Body of pancreas (tissue), 4 donors: ENCODE data around the gene IER5L. TPM values are rescaled to one million over a fixed set of nuclear protein-coding genes. Genes with fewer than 3 reads are reported as not detected.
A peak's percentile ranks its signal among the peaks of the same experiment; 100 is the strongest.
"Not testable (repeated sequence)": the region's sequence is repeated elsewhere in the genome, so short reads cannot be mapped to it uniquely, and the experiment has no call there.

Experiments used
- ATAC-seq: fragments of 150-250 bp; one replicate; pipeline ENCODE4 v1.9.1; 2016
- DNase-seq, 4 donors: peaks; one replicate each; pipeline ENCODE4 v3.0.0-alpha.2; 2019
- H3K27ac ChIP-seq, 4 donors: fragments of 200-600 bp; sonication (generic); 1 replicate in 3 of 4; 2 replicates in 1 of 4; pipeline versions ENCODE4 v1.5.1 to v1.6.1; 2016 to 2019; ENCODE audit warnings: mild to moderate bottlenecking in 1 of 4, mixed read lengths in 1 of 4, moderate library complexity in 1 of 4
- H3K27me3 ChIP-seq, 2 donors: fragments of 200-600 bp; sonication (generic); one replicate each; pipeline ENCODE4 v1.6.0; 2016; ENCODE audit warnings: mild to moderate bottlenecking in 1 of 2
- H3K36me3 ChIP-seq, 2 donors: fragments of 200-600 bp; sonication (generic); replicated peaks in 1 of 2; 2 replicates each; pipeline ENCODE4 v1.5.1; 2016; ENCODE audit warnings: low read depth in 2 of 2; ENCODE audit not compliant: insufficient read depth in 1 of 2
- H3K4me1 ChIP-seq: fragments of 200-600 bp; sonication (generic); one replicate; pipeline ENCODE4 v1.6.0; 2016
- H3K4me3 ChIP-seq, 2 donors: fragments of 200-600 bp; sonication (generic); 1 replicate in 1 of 2; 2 replicates in 1 of 2; pipeline ENCODE4 v1.5.1; 2016 to 2019
- H3K9me3 ChIP-seq, 3 donors: fragments of 200-600 bp; sonication (generic); 1 replicate in 2 of 3; 2 replicates in 1 of 3; pipeline ENCODE4 v1.5.1; 2016
- POLR2A ChIP-seq, 3 donors: fragments of 450-650 bp; IDR thresholded peaks; one replicate each; pipeline ENCODE4 v1.6.1; 2016; ENCODE audit warnings: antibody characterized with exemption in 3 of 3, mild to moderate bottlenecking in 2 of 3
- WGBS, 2 donors: methylation state at CpG; one replicate each; pipeline ENCODE4 v1.1.5; 2017; 5-methylcytosine and 5-hydroxymethylcytosine counted together
- intact Hi-C: fragments of 100-400 bp; cut with DNase I; formaldehyde crosslinking; loops from one replicate; pipeline ENCODE4 v1.15.1; 2023
- total RNA-seq, 2 donors: library from RNA; depleted of rRNA; stranded (reverse); fragments of >200 nt; gene quantifications; one replicate each; pipeline ENCODE4 v1.1.0, GENCODE V29; 2016
- TF ChIP-seq, protein P1 (sequence below), 7 experiments: fragments of 450-650 bp in 4 of 7; fragments of 200-600 bp in 3 of 7; sonication (generic) in 3 of 7; IDR thresholded peaks; one replicate each; pipeline ENCODE4 v1.5.1; 2016 to 2019; ENCODE audit warnings: antibody characterized with exemption in 7 of 7

Gene IER5L
- total RNA-seq, 2 donors from 2014 or later = 3.0 to 4.4 TPM

DNA sequence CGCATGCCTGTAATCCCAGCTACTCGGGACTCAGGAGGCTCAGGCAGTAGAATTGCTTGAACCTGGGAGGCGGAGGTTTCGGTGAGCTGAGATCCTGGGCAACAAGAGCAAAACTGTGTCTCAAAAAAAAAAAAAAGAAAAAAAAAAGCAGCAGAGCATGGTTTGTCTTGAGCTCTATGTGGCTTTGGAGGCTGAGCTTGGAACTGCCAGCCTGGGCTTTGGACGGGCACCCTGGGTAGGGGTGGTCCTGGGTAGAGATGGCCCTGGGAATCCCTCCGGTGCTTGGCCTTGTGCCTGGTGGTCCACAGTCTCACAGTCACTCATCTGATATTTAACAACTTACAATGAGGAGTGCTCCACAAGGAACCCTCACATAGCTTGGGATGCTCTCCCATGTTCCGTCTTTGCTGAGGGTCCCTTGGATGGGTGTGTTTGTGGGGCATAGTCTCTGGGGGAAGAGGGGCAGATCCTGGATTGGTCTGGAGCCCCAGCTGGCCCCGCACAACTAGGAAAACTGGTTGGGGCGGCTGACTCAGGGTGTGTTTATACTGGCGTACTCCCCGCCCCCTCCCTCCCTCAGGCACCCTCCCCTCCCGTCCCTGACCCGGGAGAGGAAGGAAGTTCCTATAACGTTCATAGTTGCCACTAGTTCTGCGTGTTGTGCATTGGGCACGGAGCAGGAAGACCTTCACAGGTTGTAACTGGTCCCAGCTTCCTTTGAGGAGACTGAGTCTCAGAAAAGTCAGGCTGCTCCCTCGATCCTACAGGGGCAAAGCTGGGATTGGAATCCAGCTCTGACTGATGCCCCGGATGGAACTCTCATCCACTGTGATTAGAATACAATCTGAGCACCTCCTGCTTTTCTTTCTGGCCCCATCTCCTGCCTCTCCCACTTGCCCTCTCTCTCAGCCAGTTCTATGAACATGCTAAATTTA is 11.2 kb downstream of the IER5L start:
- Histone ChIP-seq H3K27ac (peak overlapping the region; percentile 66 to 85 (median 76)), H3K36me3 (no peaks in the 10 kb centered on the region), H3K4me3 (no peak overlapping the region), H3K27me3 (no peaks in the 10 kb centered on the region), H3K4me1 (peaks cover 38% of the 10 kb centered on the region), H3K9me3 (no peaks in the 10 kb centered on the region)
- peak; percentile 92 for ATAC-seq
- 12 to 20% methylated on average over 9 to 14 of the region's 18 CpGs for WGBS, 2 donors
- intact Hi-C loops = no loop called here
- peak; percentile 92 to 96 (median 94) for DNase-seq
- TF ChIP-seq, protein P1, sequence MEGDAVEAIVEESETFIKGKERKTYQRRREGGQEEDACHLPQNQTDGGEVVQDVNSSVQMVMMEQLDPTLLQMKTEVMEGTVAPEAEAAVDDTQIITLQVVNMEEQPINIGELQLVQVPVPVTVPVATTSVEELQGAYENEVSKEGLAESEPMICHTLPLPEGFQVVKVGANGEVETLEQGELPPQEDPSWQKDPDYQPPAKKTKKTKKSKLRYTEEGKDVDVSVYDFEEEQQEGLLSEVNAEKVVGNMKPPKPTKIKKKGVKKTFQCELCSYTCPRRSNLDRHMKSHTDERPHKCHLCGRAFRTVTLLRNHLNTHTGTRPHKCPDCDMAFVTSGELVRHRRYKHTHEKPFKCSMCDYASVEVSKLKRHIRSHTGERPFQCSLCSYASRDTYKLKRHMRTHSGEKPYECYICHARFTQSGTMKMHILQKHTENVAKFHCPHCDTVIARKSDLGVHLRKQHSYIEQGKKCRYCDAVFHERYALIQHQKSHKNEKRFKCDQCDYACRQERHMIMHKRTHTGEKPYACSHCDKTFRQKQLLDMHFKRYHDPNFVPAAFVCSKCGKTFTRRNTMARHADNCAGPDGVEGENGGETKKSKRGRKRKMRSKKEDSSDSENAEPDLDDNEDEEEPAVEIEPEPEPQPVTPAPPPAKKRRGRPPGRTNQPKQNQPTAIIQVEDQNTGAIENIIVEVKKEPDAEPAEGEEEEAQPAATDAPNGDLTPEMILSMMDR (IDR thresholded peaks at IDR 0.05) = no peak
- TF ChIP-seq POLR2A (IDR thresholded peaks at IDR 0.05) = peak in 2 of 3 donors; percentile 66 to 72

DNA sequence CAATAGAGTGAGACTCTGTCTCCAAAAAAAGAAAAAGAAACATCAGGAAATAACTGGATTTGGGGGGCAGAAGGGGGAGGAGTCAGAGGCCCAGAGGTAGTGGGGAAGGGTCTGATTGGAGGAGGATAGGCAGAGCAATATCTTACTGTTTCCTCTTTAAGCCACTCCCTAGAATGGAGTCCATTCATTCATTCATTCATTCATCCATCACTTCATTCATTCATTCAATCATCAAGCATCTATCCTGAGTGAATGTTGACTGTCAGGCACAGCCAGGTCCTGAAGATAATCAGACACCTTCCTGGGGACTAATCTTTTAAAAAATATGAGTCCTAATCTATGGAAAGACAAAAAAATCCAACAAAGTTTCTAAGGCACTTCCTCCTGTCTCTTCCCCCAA is 12.9 kb downstream of the IER5L start:
- Histone ChIP-seq H3K4me1 (peaks cover 38% of the 10 kb centered on the region), H3K4me3 (no peak overlapping the region), H3K27me3 (no peaks in the 10 kb centered on the region), H3K36me3 (no peaks in the 10 kb centered on the region), H3K9me3 (no peaks in the 10 kb centered on the region), H3K27ac (peak overlapping the region in 3 of 4 donors; percentile 55 to 81 (median 72))
- DNase-seq (no peak), ATAC-seq (no peak)
- TF ChIP-seq POLR2A (IDR thresholded peaks at IDR 0.05) = no peak
- TF ChIP-seq, protein P1 (IDR thresholded peaks at IDR 0.05) = no peak
- intact Hi-C loops = no loop called here

DNA sequence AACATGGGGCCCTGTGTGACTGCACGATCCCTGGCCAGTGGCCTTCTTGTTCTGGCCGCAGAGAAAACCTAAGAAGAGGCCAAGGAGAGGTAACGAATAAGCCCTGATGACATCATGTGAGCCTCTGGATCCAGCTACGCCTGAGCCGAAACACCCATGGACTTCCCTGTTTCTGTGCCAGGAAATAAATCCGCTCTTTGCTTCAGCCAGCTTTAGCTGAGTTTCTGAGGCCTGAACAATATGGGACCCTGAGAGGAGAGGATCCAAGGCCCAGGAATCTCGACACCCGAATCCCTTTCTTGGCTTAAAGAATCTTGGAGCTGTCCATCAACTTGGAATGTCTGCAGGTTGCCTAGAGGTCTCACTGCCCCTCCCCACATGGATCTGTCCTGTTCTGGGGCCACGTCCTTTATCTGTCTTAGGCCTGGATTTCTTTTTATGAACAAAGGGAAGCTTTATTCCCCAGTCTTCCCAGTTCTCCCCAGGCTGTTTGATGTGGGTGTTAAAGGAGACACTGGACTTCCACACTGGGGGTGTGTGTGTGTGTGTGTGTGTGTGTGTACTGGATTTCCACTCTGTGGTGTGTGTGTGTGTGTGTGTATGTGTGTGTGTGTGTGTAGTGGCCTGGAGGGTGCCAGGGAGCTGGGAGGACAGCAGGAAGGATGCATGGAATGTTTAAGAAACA is 13.7 kb downstream of the IER5L start:
- DNase-seq = peak in 3 of 4 donors; percentile 69 to 72 (median 71)
- ATAC-seq = peak; percentile 39
- TF ChIP-seq, protein P1 (IDR thresholded peaks at IDR 0.05) = no peak
- TF ChIP-seq POLR2A (IDR thresholded peaks at IDR 0.05) = no peak

DNA sequence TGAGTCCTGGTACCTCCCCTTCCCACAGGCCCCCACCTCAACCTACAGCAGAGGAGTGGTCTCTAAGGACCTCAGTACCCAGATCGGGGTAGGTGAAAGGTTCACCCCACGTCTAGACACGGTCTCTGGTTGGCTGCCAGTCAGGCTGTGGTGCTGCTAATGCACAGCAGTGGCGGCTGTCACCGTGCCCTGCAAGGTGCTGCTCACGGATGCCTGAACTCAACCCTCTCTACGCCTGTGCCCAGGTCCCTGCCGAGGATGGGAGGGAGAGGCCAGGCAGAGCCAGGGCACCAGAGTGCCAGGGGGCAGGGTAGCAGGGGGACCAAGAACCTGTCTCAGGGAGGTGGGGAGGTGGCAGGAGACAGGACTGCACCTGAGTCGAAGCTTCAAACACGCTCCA is 14.3 kb downstream of the IER5L start:
- Histone ChIP-seq H3K9me3 (no peaks in the 10 kb centered on the region), H3K36me3 (no peaks in the 10 kb centered on the region), H3K27ac (peak overlapping the region; percentile 55 to 81 (median 70)), H3K4me3 (no peak overlapping the region), H3K27me3 (no peaks in the 10 kb centered on the region), H3K4me1 (peaks cover 38% of the 10 kb centered on the region)
- intact Hi-C loops = no loop called here
- no peak for ATAC-seq
- no peak for DNase-seq
- TF ChIP-seq, protein P1 (IDR thresholded peaks at IDR 0.05) = no peak
- TF ChIP-seq POLR2A (IDR thresholded peaks at IDR 0.05) = no peak
- 60 to 86% methylated on average over 1 to 10 of the region's 10 CpGs for WGBS, 2 donors

More for the DNA sequence above, 13.7 kb downstream of the IER5L start:
- intact Hi-C loops = no loop called here
- peaks cover 38% of the 10 kb centered on the region for H3K4me1 ChIP-seq
- H3K4me3 ChIP-seq = no peak overlapping the region
- H3K27me3 ChIP-seq = no peaks in the 10 kb centered on the region
- H3K36me3 ChIP-seq = no peaks in the 10 kb centered on the region
- no peaks in the 10 kb centered on the region for H3K9me3 ChIP-seq
- WGBS, 2 donors = 47 to 48% methylated on average over 9 of the region's 9 CpGs
- H3K27ac ChIP-seq = peak overlapping the region; percentile 55 to 81 (median 70)

DNA sequence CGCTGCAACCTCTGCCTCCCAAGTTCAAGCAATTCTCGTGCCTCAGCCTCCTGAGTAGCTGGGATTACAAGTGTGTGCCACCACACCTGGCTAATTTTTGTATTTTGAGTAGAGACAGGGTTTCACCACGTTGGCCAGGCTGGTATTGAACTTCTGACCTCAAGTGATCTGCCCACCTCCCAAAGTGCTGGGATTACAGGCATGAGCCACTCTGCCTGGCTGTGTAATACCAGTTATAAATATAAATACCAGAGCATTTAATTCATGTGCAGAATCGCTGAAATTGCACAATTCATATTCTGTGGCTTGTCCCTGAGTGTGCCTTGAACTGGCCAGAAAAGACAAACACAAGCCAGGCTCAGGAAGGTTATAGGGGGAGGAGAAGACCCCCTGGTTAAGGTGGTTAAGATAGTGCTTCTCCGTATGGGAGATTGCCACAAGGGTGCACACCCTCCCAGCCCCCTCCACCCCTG is 14.8 kb downstream of the IER5L start:
- Histone ChIP-seq H3K4me1 (peaks cover 34% of the 10 kb centered on the region), H3K27ac (peak overlapping the region; percentile 55 to 81 (median 70))
- H3K4me3 ChIP-seq, H3K36me3 ChIP-seq, H3K27me3 ChIP-seq, DNase-seq, H3K9me3 ChIP-seq, intact Hi-C loops, ATAC-seq: not testable (repeated sequence)
- 74 to 78% methylated on average over 5 of the region's 5 CpGs for WGBS, 2 donors
